GM06990 (cell line): ENCODE results near the gene BEND7.

Source experiments
- DNase-seq: peaks from one replicate; pipeline ENCODE4 v3.0.0-alpha.2; 2011; ENCODE audit not compliant: insufficient read length; ENCODE audit errors: extremely low read depth
- H3K27me3 ChIP-seq: replicated peaks from 2 replicates; pipeline ENCODE4 v1.6.0; 2011; ENCODE audit warnings: low read length; ENCODE audit not compliant: control insufficient read depth, insufficient read depth
- H3K36me3 ChIP-seq: 2 replicates; pipeline ENCODE4 v1.5.1; 2011; ENCODE audit warnings: low read length; ENCODE audit not compliant: control insufficient read depth, insufficient read depth
- H3K4me3 ChIP-seq: replicated peaks from 2 replicates; pipeline ENCODE4 v1.5.1; 2011; ENCODE audit warnings: low read depth, mild to moderate bottlenecking, control low read depth, low read length
- CTCF ChIP-seq: IDR thresholded peaks from 2 replicates; pipeline ENCODE4 v1.5.1; 2011; ENCODE audit warnings: low read length, control low read depth, mild to moderate bottlenecking, inconsistent platforms; ENCODE audit not compliant: insufficient read depth, poor library complexity, severe bottlenecking

BEND7 gene

GRCh38 chr10:13528123-13528874 lies 515 bp downstream of the BEND7 start:
- Histone ChIP-seq H3K27me3 (peaks cover 3% of the 10 kb centered on the region), H3K4me3 (no peak overlapping the region), H3K36me3 (no peaks in the 10 kb centered on the region)
- DNase-seq, result no peak
- no peak for TF ChIP-seq CTCF

GRCh38 chr10:13527864-13528122 lies 1.0 kb downstream of the BEND7 start:
- H3K27me3 ChIP-seq, result peaks cover 3% of the 10 kb centered on the region
- no peak overlapping the region for H3K4me3 ChIP-seq
- no peak for TF ChIP-seq CTCF
- no peak for DNase-seq
- no peaks in the 10 kb centered on the region for H3K36me3 ChIP-seq

- H3K27me3 ChIP-seq, result peaks cover 3% of the 10 kb centered on the region
Observed at GRCh38 chr10:13526948-13527863, 1.6 kb downstream of the BEND7 start.

GRCh38 chr10:13525663-13526062 lies 3.2 kb downstream of the BEND7 start:
- Histone ChIP-seq H3K36me3 (no peaks in the 10 kb centered on the region), H3K4me3 (no peak overlapping the region), H3K27me3 (peaks cover 5% of the 10 kb centered on the region)
- DNase-seq, result no peak
- no peak for TF ChIP-seq CTCF

More at GRCh38 chr10:13526948-13527863, 1.6 kb downstream of the BEND7 start:
- no peak overlapping the region for H3K4me3 ChIP-seq
- no peaks in the 10 kb centered on the region for H3K36me3 ChIP-seq
- TF ChIP-seq CTCF, result no peak
- no peak for DNase-seq

- DNase-seq, result no peak
- peaks cover 3% of the 10 kb centered on the region for H3K27me3 ChIP-seq
- no peak overlapping the region for H3K4me3 ChIP-seq
- no peak for TF ChIP-seq CTCF
- no peaks in the 10 kb centered on the region for H3K36me3 ChIP-seq
Observed at GRCh38 chr10:13521026-13521425, 7.8 kb downstream of the BEND7 start.
